Uterus (tissue), 2 donors: ENCODE results near the gene HMGN1.

ENCODE experiments used
- CTCF ChIP-seq, 4 experiments: fragments of 200-600 bp in 2 of 4; fragments of 450-650 bp in 2 of 4; sonication (generic) in 2 of 4; IDR thresholded peaks; one replicate each; pipeline ENCODE4 v1.5.1; 2016 to 2019; ENCODE audit warnings: antibody characterized with exemption in 4 of 4, mild to moderate bottlenecking in 2 of 4, moderate library complexity in 1 of 4
- POLR2A ChIP-seq, 2 donors: fragments of 450-650 bp; IDR thresholded peaks; one replicate each; pipeline ENCODE4 v1.6.1; 2016; ENCODE audit warnings: antibody characterized with exemption in 2 of 2, mild to moderate bottlenecking in 1 of 2, moderate library complexity in 1 of 2

GRCh38 chr21:39330001-39330400, 18.9 kb downstream of the HMGN1 start:
- TF ChIP-seq CTCF (IDR thresholded peaks at IDR 0.05) (no peak), POLR2A (IDR thresholded peaks at IDR 0.05) (no peak)
